ENCODE results near the gene JUND.

GRCh38 chr19:18253130-18253529 lies 28.3 kb downstream of the JUND start:
- TF ChIP-seq EGR1 (IDR thresholded peaks at IDR 0.05) (no peak), USF1 (IDR thresholded peaks at IDR 0.05) (no peak), FOXM1 (IDR thresholded peaks at IDR 0.05; ENCODE audit: borderline replicate concordance, low read depth) (no peak), EP300 (IDR thresholded peaks at IDR 0.05; ENCODE audit: borderline replicate concordance) (no peak), TAF1 (IDR thresholded peaks at IDR 0.05; ENCODE audit: low read depth) (no peak), CEBPB (IDR thresholded peaks at IDR 0.05) (no peak), CREB1 (IDR thresholded peaks at IDR 0.05; ENCODE audit: low read depth) (no peak), MAX (IDR thresholded peaks at IDR 0.05) (no peak)
- TF ChIP-seq, protein P1, sequence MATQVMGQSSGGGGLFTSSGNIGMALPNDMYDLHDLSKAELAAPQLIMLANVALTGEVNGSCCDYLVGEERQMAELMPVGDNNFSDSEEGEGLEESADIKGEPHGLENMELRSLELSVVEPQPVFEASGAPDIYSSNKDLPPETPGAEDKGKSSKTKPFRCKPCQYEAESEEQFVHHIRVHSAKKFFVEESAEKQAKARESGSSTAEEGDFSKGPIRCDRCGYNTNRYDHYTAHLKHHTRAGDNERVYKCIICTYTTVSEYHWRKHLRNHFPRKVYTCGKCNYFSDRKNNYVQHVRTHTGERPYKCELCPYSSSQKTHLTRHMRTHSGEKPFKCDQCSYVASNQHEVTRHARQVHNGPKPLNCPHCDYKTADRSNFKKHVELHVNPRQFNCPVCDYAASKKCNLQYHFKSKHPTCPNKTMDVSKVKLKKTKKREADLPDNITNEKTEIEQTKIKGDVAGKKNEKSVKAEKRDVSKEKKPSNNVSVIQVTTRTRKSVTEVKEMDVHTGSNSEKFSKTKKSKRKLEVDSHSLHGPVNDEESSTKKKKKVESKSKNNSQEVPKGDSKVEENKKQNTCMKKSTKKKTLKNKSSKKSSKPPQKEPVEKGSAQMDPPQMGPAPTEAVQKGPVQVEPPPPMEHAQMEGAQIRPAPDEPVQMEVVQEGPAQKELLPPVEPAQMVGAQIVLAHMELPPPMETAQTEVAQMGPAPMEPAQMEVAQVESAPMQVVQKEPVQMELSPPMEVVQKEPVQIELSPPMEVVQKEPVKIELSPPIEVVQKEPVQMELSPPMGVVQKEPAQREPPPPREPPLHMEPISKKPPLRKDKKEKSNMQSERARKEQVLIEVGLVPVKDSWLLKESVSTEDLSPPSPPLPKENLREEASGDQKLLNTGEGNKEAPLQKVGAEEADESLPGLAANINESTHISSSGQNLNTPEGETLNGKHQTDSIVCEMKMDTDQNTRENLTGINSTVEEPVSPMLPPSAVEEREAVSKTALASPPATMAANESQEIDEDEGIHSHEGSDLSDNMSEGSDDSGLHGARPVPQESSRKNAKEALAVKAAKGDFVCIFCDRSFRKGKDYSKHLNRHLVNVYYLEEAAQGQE (IDR thresholded peaks at IDR 0.05; ENCODE audit: low read depth): no peak
